PC-3 (cell line): ENCODE measurements around the gene MTFMT. TPM values are rescaled to one million over a fixed set of nuclear protein-coding genes. Genes with fewer than 3 reads are reported as not detected.

ENCODE experiments used
- ATAC-seq: fragments of 200-7000 bp; cut with Tn5 transposase; 2 replicates; pipeline ENCODE4 v1.9.1; 2020; ENCODE audit warnings: mild to moderate bottlenecking, moderate library complexity
- BruUV-seq: library from RNA; stranded (reverse); fragments of 400-500 nt; replicated peaks from 2 replicates; lab custom pipeline; 2021; lab: Mats Ljungman, UMichigan
- CTCF ChIA-PET: fragments of 300-600 bp; sonication (Branson Sonifier 250); formaldehyde crosslinking; loops from one replicate; lab custom pipeline; 2022; ENCODE audit warnings: antibody characterized with exemption; lab: Charles Lee
- POLR2A ChIA-PET: fragments of 300-600 bp; sonication (Branson Sonifier 250); formaldehyde crosslinking; loops from one replicate; lab custom pipeline; 2022; ENCODE audit warnings: antibody characterized with exemption; ENCODE audit not compliant: unreplicated experiment; lab: Charles Lee
- DNase-seq: peaks from one replicate; pipeline ENCODE4 v3.0.0-alpha.2; 2015
- H2AFZ ChIP-seq: fragments of 300-600 bp; sonication (generic); 2 replicates; pipeline ENCODE4 v1.6.0; 2016; ENCODE audit warnings: antibody characterized with exemption, low read length
- H3F3A ChIP-seq: fragments of 300-600 bp; sonication (generic); one replicate; pipeline ENCODE4 v1.6.0; 2017; ENCODE audit warnings: antibody characterized with exemption, low read length, control low read depth, mild to moderate bottlenecking; ENCODE audit not compliant: unreplicated experiment
- H3K27ac ChIP-seq: fragments of 300-600 bp; sonication (generic); 2 replicates; pipeline ENCODE4 v1.5.1; 2016; ENCODE audit warnings: mild to moderate bottlenecking, low read length
- H3K27me3 ChIP-seq: fragments of 300-600 bp; sonication (generic); 2 replicates; pipeline ENCODE4 v1.6.1; 2016; ENCODE audit warnings: low read length, mixed read lengths
- H3K36me3 ChIP-seq: fragments of 300-600 bp; sonication (generic); 2 replicates; pipeline ENCODE4 v1.6.1; 2016; ENCODE audit warnings: low read depth, mixed run types, low read length, mixed read lengths
- H3K4me1 ChIP-seq: fragments of 300-600 bp; sonication (generic); 2 replicates; pipeline ENCODE4 v1.5.1; 2016; ENCODE audit warnings: low read length; ENCODE audit not compliant: insufficient read depth
- H3K4me2 ChIP-seq: fragments of 300-600 bp; sonication (generic); 2 replicates; pipeline ENCODE4 v1.6.0; 2016; ENCODE audit warnings: low read length
- H3K4me3 ChIP-seq: fragments of 300-600 bp; sonication (generic); 2 replicates; pipeline ENCODE4 v1.5.1; 2016; ENCODE audit warnings: mild to moderate bottlenecking, low read length, mixed read lengths
- H3K79me2 ChIP-seq: fragments of 300-600 bp; sonication (generic); 2 replicates; pipeline ENCODE4 v1.6.1; 2017; ENCODE audit warnings: low read length, mixed read lengths
- H3K9ac ChIP-seq: fragments of 300-600 bp; sonication (generic); 2 replicates; pipeline ENCODE4 v1.6.0; 2016; ENCODE audit warnings: mild to moderate bottlenecking, low read length
- H3K9me2 ChIP-seq: fragments of 300-600 bp; sonication (generic); replicated peaks from 2 replicates; pipeline ENCODE4 v1.6.1; 2016; ENCODE audit warnings: mixed run types, low read length, mixed read lengths
- H3K9me3 ChIP-seq: fragments of 300-600 bp; sonication (generic); 2 replicates; pipeline ENCODE4 v1.6.1; 2016; ENCODE audit warnings: low read length, mixed read lengths
- H4K20me1 ChIP-seq: fragments of 300-600 bp; sonication (generic); 2 replicates; pipeline ENCODE4 v1.6.1; 2016; ENCODE audit warnings: low read length, mixed read lengths
- EZH2 ChIP-seq: fragments of 300-600 bp; sonication (generic); IDR thresholded peaks from one replicate; pipeline ENCODE4 v1.6.1; 2017; ENCODE audit warnings: antibody characterized with exemption, mild to moderate bottlenecking, low read length; ENCODE audit not compliant: unreplicated experiment
- EZH2phosphoT487 ChIP-seq: fragments of 300-600 bp; sonication (generic); IDR thresholded peaks from 2 replicates; pipeline ENCODE4 v1.6.1; 2018; ENCODE audit warnings: mild to moderate bottlenecking, antibody characterized with exemption, low read length, borderline replicate concordance
- intact Hi-C: fragments of 100-400 bp; cut with micrococcal nuclease; formaldehyde crosslinking; loops from 2 replicates; pipeline ENCODE4 v1.9.0; 2023
- total RNA-seq: library from RNA; depleted of rRNA; stranded (reverse); fragments of >200 nt; gene quantifications from 2 replicates; pipeline ENCODE4 v1.2.3, GENCODE V29; 2014
- TF ChIP-seq, protein P1 (sequence below): fragments of 300-600 bp; sonication (generic); conservative IDR thresholded peaks from 2 replicates; pipeline ENCODE4 v1.5.1; 2017; ENCODE audit warnings: antibody characterized with exemption, low read depth, mild to moderate bottlenecking, low read length

The MTFMT gene
- total RNA-seq, 1 experiment from 2014 or later: 15.5 TPM

DNA sequence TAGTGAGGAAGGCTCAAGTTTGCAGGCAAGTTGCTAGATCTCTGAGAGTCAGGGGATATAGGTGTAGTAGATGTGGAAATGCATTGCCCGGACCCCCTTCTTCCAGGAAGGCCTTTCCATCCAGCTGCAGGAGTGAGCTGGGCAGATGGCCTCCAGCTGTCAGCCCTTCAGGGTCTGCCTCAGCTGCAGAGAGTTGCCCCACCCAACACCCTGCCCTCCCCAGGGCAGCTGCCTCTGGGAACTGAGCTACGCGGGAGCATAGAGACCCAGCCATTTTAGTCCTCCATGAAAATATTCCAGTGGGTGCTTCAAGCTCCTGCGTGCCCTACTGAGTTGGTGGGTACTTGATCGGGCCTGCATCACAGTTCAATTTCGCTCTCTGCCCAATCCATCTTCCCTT lies 69.3 kb downstream of the MTFMT start:
- H3K4me3 ChIP-seq: no peak overlapping the region
- no peak overlapping the region for H3K27ac ChIP-seq
- H3K4me1 ChIP-seq: no peaks in the 10 kb centered on the region
- H3K9me3 ChIP-seq: no peaks in the 10 kb centered on the region
- no peak for ATAC-seq
- no TSS peak for BruUV-seq
- H3K79me2 ChIP-seq: no peaks in the 10 kb centered on the region
- no peak overlapping the region for H2AFZ ChIP-seq
- H3K4me2 ChIP-seq: no peak overlapping the region
- no peaks in the 10 kb centered on the region for H4K20me1 ChIP-seq
- DNase-seq: no peak
- no peaks in the 10 kb centered on the region for H3K27me3 ChIP-seq
- ChIA-PET POLR2A (no interaction called here), CTCF (no interaction called here)
- TF ChIP-seq, protein P1, sequence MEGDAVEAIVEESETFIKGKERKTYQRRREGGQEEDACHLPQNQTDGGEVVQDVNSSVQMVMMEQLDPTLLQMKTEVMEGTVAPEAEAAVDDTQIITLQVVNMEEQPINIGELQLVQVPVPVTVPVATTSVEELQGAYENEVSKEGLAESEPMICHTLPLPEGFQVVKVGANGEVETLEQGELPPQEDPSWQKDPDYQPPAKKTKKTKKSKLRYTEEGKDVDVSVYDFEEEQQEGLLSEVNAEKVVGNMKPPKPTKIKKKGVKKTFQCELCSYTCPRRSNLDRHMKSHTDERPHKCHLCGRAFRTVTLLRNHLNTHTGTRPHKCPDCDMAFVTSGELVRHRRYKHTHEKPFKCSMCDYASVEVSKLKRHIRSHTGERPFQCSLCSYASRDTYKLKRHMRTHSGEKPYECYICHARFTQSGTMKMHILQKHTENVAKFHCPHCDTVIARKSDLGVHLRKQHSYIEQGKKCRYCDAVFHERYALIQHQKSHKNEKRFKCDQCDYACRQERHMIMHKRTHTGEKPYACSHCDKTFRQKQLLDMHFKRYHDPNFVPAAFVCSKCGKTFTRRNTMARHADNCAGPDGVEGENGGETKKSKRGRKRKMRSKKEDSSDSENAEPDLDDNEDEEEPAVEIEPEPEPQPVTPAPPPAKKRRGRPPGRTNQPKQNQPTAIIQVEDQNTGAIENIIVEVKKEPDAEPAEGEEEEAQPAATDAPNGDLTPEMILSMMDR: no peak
- TF ChIP-seq EZH2phosphoT487: no peak
- TF ChIP-seq EZH2: no peak
- H3K36me3 ChIP-seq: peaks cover 21% of the 10 kb centered on the region
- H3K9ac ChIP-seq: no peak overlapping the region
- H3K9me2 ChIP-seq: no peaks in the 10 kb centered on the region
- intact Hi-C loops: no loop called here
- no peaks in the 10 kb centered on the region for H3F3A ChIP-seq

DNA sequence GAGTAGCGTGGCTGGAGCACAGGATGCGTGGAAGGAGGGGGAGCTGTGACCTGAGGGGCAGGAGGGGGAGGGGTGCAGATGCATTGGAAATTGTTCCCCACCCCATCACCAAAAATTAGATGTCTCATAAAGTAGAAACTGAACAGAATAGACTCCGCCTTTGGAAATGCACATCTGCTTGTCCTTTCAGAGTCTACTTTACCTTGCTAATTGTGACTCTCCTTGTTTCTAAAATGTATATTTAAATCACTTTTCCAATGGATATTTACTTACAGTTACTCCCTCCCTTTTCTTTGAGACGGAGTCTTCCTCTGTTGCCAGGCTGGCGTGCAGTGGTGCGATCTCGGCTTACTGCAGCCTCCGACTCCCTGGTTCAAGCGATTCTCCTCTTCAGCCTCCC lies 70.3 kb downstream of the MTFMT start:
- Histone ChIP-seq H3K27me3 (no peaks in the 10 kb centered on the region), H2AFZ (no peak overlapping the region), H3K36me3 (peaks cover 14% of the 10 kb centered on the region), H3K4me1 (no peaks in the 10 kb centered on the region), H3K9me2 (no peaks in the 10 kb centered on the region), H4K20me1 (no peaks in the 10 kb centered on the region), H3K4me3 (no peak overlapping the region), H3F3A (no peaks in the 10 kb centered on the region), H3K4me2 (no peak overlapping the region), H3K9me3 (no peaks in the 10 kb centered on the region), H3K9ac (no peak overlapping the region), H3K27ac (no peak overlapping the region), H3K79me2 (no peaks in the 10 kb centered on the region)
- BruUV-seq: no TSS peak
- ChIA-PET POLR2A (no interaction called here), CTCF (no interaction called here)
- no peak for DNase-seq
- ATAC-seq: no peak
- intact Hi-C loops: no loop called here
- TF ChIP-seq EZH2 (no peak), EZH2phosphoT487 (no peak)
- TF ChIP-seq, protein P1: no peak

DNA sequence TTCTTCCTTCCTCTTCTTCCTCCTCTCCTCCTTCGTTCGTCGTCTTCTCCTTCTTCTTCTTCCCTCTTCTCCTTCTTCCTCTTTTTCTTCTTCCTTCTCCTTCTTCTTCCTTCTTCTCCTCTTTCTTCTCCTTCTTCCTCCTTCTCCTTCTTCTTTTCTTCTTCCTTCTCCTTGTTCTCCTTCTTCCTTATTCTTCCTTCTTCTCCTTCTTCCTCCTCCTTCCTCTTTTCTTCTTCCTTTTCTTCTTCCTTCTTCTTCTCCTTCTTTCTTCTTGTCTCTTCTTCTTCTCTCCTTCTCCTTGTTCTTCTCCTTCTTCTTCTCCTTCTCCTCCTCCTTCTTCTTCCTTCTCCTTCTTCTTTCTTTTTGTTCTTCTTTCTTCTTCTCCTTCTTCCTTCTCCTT lies 75.0 kb downstream of the MTFMT start:
- H3K9ac ChIP-seq: no peak overlapping the region
- no peak overlapping the region for H3K4me3 ChIP-seq
- H3K9me2 ChIP-seq: no peaks in the 10 kb centered on the region
- H2AFZ ChIP-seq: no peak overlapping the region
- H3K4me2 ChIP-seq: no peak overlapping the region
- H4K20me1 ChIP-seq: no peaks in the 10 kb centered on the region
- ChIA-PET CTCF (no interaction called here), POLR2A (no interaction called here)
- no peaks in the 10 kb centered on the region for H3K27me3 ChIP-seq
- intact Hi-C loops: no loop called here
- no peaks in the 10 kb centered on the region for H3K79me2 ChIP-seq
- BruUV-seq: no TSS peak
- no peaks in the 10 kb centered on the region for H3K4me1 ChIP-seq
- no peaks in the 10 kb centered on the region for H3F3A ChIP-seq
- DNase-seq: no peak
- TF ChIP-seq EZH2 (no peak), EZH2phosphoT487 (no peak)
- TF ChIP-seq, protein P1: no peak
- peaks cover 4% of the 10 kb centered on the region for H3K36me3 ChIP-seq
- no peak overlapping the region for H3K27ac ChIP-seq
- no peaks in the 10 kb centered on the region for H3K9me3 ChIP-seq
- ATAC-seq: no peak
